ELR (cell line): ENCODE data around the gene POMT2.
"Not testable (repeated sequence)": the region's sequence is repeated elsewhere in the genome, so short reads cannot be mapped to it uniquely, and the experiment has no call there.

Source experiments
- DNase-seq: peaks from one replicate; pipeline ENCODE4 v3.0.0-alpha.2; 2015; ENCODE audit warnings: low read depth

Gene POMT2

GRCh38 chr14:77320238-77320935 lies at the start of gene POMT2:
POMT2 (minus strand) TSS chr14:77320883; CDS start chr14:77320681, 202 bp downstream.
- DNase-seq, result peak; percentile 93

- no peak for DNase-seq
Measured at GRCh38 chr14:77369285-77369684, 48.6 kb upstream of the POMT2 start.

- no peak for DNase-seq
Measured at GRCh38 chr14:77364146-77364545, 43.5 kb upstream of the POMT2 start.

GRCh38 chr14:77359626-77360025 lies 38.9 kb upstream of the POMT2 start:
- no peak for DNase-seq

- DNase-seq, result no peak
Measured at GRCh38 chr14:77356899-77357298, 36.2 kb upstream of the POMT2 start.

- DNase-seq, result no peak
Measured at GRCh38 chr14:77355811-77356210, 35.1 kb upstream of the POMT2 start.

- DNase-seq, result no peak
Measured at GRCh38 chr14:77353469-77354141, 32.9 kb upstream of the POMT2 start.

GRCh38 chr14:77347751-77348150 lies 27.1 kb upstream of the POMT2 start:
- DNase-seq, result no peak

- DNase-seq, result no peak
Measured at GRCh38 chr14:77346495-77346894, 25.8 kb upstream of the POMT2 start.

GRCh38 chr14:77344377-77344996 lies 23.8 kb upstream of the POMT2 start:
- DNase-seq, result no peak

- no peak for DNase-seq
Measured at GRCh38 chr14:77343662-77344061, 23.0 kb upstream of the POMT2 start.

- no peak for DNase-seq
Measured at GRCh38 chr14:77342726-77343397, 22.2 kb upstream of the POMT2 start.

- DNase-seq, result no peak
Measured at GRCh38 chr14:77340389-77340788, 19.7 kb upstream of the POMT2 start.

- peak; percentile 77 for DNase-seq
Measured at GRCh38 chr14:77339407-77339806, 18.7 kb upstream of the POMT2 start.

GRCh38 chr14:77338302-77338701 lies 17.6 kb upstream of the POMT2 start:
- DNase-seq, result no peak

- DNase-seq, result no peak
Measured at GRCh38 chr14:77337880-77338279, 17.2 kb upstream of the POMT2 start.

- DNase-seq, result not testable (repeated sequence)
Measured at GRCh38 chr14:77337255-77337654, 16.6 kb upstream of the POMT2 start.

- no peak for DNase-seq
Measured at GRCh38 chr14:77335576-77335975, 14.9 kb upstream of the POMT2 start.

GRCh38 chr14:77329872-77330271 lies 9.2 kb upstream of the POMT2 start:
- no peak for DNase-seq

- no peak for DNase-seq
Measured at GRCh38 chr14:77327111-77327510, 6.4 kb upstream of the POMT2 start.

GRCh38 chr14:77325746-77326094 lies 5.0 kb upstream of the POMT2 start:
- no peak for DNase-seq

- DNase-seq, result no peak
Measured at GRCh38 chr14:77324816-77325745, 4.4 kb upstream of the POMT2 start.
